H7 (cell line): ENCODE measurements around the gene NOP14. TPM values are rescaled to one million over a fixed set of nuclear protein-coding genes. Genes with fewer than 3 reads are reported as not detected.
A peak's percentile ranks its signal among the peaks of the same experiment; 100 is the strongest.
"Not testable (repeated sequence)": the region's sequence is repeated elsewhere in the genome, so short reads cannot be mapped to it uniquely, and the experiment has no call there.

Experiments used
- DNase-seq: peaks from one replicate; pipeline ENCODE4 v3.0.0; 2012
- H3K27me3 ChIP-seq: 2 replicates; pipeline ENCODE4 v1.6.0; 2011; ENCODE audit warnings: mild to moderate bottlenecking, low read length; ENCODE audit not compliant: control insufficient read depth, insufficient read depth
- H3K36me3 ChIP-seq: replicated peaks from 2 replicates; pipeline ENCODE4 v1.5.1; 2011; ENCODE audit warnings: low read length; ENCODE audit not compliant: control insufficient read depth, insufficient read depth
- H3K4me3 ChIP-seq: 2 replicates; pipeline ENCODE4 v1.5.1; 2011; ENCODE audit warnings: low read depth, mild to moderate bottlenecking, control low read depth, low read length, moderate library complexity; ENCODE audit not compliant: insufficient read depth
- total RNA-seq: library from RNA; depleted of rRNA; stranded (reverse); fragments of >200 nt; shearing (Covaris generic); gene quantifications from 2 replicates; pipeline ENCODE4 v1.2.3, GENCODE V29; 2014; rRNA removed

The NOP14 gene
- total RNA-seq, result 17.3 and 19.2 TPM in 2 replicates

DNA sequence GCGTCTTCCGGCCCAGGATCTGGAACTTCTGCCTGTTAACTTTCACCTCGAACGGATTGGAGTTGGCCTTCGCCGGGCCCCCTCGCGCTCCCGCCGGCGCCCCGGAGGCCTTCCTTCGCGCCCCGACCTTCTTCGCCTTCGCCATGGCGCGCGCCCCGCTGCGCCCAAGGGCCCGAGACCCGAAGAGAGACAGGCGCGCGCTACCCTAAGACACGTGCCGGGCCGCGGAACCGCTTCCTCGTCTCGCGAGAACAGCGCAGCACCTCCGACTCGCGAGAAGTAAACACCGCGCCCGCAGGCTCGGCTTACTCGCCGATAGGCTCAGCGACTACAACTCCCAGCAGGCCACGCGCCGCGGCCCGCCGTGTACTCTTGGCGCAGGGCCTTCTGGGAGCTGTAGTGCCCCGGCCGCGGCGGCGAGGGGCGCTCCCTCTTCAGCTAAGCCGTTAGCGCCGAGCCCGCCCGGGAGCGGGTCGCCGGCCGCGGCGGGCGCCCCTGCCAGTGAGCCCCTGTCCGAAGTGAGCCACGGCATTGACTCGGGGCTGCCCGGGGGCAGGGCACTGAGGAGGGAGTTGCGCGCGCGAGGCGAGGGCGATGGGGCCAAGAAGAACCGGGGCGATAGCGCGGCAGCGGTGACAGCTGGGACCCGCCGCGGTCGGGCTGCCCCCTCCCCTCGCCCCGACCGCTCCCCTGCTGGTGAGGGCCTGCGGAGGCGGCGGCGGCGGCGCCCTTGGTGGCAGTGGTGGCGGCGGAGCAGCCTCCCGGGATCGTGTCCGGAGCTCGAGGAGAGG lies at the start of gene NOP14, which contains the start of gene GRK4:
Gene NOP14, minus strand, starts transcription at position 232 of the 791 bp plus-strand sequence. Its CDS starts 87 bp downstream, at position 145.
Gene GRK4, plus strand, starts transcription at position 397 of the 791 bp plus-strand sequence. CDS start 500 bp downstream, outside the sequence.
- DNase-seq, result peak; percentile 96
- peak within 1 kb of the TSS; percentile 75 for H3K4me3 ChIP-seq

DNA sequence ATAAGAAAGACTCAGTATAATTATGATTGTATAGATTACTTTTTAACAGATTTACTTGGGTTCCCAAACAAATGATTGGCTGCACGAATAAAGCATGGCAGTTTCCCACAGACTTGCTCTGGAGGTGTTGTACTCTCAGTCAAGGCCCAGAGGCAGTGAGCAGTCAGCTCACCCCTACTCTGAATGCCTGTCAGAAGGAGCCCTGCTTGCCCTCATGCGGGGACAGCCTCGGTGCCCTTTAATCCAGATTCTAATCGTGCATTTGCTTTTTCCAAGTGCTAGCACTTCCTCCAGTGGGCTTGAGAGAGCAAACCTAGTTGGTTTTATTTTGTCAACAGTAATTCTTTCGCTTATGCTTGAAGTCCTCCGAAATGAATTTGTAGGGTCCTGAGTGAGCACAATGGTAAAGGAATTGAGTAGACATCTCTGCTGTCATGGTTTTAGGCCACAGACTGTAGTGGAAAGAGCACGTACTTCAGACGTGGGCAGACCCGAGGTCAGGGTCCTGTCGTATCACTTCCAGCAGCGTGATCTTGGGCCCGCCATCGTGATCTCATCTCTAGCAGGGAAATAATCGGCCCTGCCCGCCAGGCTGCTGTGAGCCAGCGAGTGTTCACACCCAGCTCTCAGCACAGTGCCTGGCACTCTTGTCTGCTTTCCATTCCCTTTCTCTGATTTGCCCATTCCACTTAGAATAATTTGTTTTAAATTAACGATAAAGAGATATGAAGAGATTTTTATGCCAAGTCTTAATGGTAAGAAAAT lies 48.4 kb upstream of the NOP14 start:
- no peak for DNase-seq
- H3K4me3 ChIP-seq, result no peak overlapping the region
- H3K27me3 ChIP-seq, result no peaks in the 10 kb centered on the region
- H3K36me3 ChIP-seq, result no peaks in the 10 kb centered on the region

More for the DNA sequence above, at the start of gene NOP14, which contains the start of gene GRK4:
- Histone ChIP-seq H3K36me3 (no peaks in the 10 kb centered on the region), H3K27me3 (peaks cover 7% of the 10 kb centered on the region)

DNA sequence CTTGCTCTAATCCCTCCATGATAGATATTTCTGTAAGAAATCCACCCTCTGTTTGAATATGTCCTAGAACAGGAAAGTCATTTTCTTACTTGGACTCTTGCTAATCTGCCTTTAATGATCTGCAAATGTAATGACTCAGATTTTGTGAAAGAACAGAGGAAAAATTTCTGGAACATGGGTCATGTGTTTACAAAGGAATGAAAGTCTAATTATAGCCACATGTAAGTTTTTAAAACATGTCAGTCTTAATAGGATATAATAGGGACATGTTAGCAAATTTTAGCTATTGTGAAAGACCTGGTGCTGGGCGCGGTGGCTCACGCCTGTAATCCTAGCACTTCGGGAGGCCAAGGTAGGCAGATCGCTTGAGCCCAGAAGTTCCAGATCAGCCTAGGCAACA lies 47.8 kb upstream of the NOP14 start:
- no peak for DNase-seq
- Histone ChIP-seq H3K4me3 (no peak overlapping the region), H3K27me3 (no peaks in the 10 kb centered on the region), H3K36me3 (no peaks in the 10 kb centered on the region)

DNA sequence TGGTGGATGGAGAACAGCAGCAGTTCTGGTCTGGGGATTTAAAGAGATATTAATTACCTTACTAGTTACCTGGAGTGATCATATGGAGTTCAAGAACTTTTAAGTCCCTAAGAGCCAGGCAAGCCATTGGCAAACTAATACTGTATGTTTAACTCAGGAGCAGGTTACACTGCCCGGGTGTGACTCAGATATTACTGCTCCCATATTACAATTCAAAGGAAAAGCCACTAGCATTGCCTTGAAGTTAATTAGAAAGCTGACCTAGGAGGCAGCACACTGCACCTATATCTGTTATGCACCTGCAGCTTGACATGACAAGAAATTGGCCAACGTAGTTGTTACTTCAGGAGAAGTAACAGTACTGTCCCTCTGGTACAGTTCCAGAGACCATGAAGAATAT lies 47.4 kb upstream of the NOP14 start:
- H3K4me3 ChIP-seq, result no peak overlapping the region
- no peaks in the 10 kb centered on the region for H3K27me3 ChIP-seq
- DNase-seq, result no peak
- no peaks in the 10 kb centered on the region for H3K36me3 ChIP-seq

DNA sequence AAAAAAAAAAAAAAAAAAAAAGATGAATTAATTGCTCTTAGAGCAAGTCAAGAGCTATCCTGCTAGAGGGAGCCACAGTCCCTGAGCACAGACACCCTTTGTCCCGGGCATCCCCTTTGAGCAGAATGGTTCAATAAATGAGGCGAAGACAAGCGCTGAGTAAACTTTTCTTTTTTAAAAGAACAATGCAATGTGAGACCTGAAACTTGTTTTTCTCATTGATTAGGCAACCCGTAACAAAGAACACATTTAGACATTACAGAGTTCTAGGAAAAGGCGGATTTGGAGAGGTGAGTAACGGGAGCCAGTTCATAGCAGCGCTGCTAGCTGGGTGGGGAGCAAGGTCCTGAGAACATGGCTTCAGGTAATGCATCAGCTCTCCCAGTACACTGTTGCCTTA lies 46.2 kb upstream of the NOP14 start:
- Histone ChIP-seq H3K4me3 (no peak overlapping the region), H3K27me3 (no peaks in the 10 kb centered on the region), H3K36me3 (no peaks in the 10 kb centered on the region)
- DNase-seq, result peak; percentile 74

DNA sequence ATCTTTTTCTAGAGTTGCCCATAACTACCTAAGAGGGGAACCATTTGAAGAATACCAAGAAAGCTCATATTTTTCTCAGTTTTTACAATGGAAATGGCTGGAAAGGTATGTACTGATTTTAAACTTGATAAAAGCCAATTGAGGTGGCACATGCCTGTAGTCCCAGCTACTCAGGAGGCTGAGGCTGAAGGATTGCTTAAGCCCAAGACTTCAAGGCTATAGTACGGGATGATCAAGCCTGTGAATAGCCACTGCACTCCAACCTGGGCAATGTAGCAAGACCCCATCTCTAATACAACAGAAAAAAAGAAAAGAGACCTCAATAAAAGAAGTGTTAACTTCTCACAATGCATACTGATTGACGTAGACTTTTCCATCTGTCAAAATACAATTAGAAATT lies 44.5 kb upstream of the NOP14 start:
- no peak for DNase-seq
- Histone ChIP-seq H3K27me3 (no peaks in the 10 kb centered on the region), H3K4me3 (no peak overlapping the region), H3K36me3 (no peaks in the 10 kb centered on the region)

DNA sequence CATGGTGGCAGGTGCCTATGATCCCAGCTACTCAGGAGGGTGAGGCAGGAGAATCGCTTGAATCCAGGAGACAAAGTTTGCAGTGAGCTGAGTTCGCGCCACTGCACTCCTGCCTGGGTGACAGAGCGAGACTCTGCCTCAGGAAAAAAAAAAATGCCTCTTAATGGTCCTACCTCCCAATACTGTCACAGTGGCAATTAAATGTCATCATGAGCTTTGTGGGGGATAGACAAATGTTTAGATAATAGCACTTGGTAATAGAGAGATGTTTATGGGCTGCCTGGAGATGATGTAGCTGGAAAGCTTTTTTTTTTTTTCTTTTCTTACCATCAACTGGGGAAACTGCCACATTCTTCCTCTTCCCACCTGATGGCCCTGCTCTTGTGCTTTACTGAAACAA lies 33.2 kb upstream of the NOP14 start:
- no peak for DNase-seq
- Histone ChIP-seq H3K4me3 (no peak overlapping the region), H3K36me3 (no peaks in the 10 kb centered on the region), H3K27me3 (no peaks in the 10 kb centered on the region)

DNA sequence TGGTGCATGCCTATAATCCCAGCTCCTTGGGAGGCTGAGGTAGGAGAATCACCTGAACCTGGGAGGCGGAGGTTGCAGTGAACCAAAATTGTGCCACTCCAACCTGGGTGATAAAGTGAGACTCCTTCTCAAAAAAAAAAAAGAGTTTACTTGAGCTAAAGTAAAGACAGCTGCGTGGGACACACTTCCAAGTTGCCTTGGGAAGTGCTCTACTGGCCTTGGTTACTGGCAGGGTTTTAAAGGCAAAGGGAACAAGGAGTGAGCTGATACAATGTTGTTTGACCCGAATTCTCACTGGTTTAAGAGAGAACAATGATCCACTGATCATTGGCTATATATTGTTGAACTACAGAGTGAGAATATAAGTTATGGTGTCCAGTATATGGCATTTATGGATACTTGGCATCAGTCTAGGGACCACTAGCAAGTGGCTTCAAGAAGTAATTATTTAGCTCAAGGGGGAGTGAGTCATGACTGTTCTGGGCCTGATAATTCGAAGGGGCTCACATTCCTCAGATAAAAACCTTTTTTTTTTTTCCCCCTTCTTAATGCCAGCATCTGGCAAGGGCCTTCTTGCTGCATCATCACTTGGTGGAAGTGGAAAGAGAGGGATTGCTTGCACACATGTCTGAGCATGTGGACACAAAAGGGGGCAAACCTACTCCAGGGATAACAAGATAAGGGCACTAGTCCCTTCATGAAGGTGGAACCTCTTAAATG lies 32.5 kb upstream of the NOP14 start:
- no peaks in the 10 kb centered on the region for H3K27me3 ChIP-seq
- H3K4me3 ChIP-seq, result no peak overlapping the region
- DNase-seq, result no peak
- H3K36me3 ChIP-seq, result no peaks in the 10 kb centered on the region

DNA sequence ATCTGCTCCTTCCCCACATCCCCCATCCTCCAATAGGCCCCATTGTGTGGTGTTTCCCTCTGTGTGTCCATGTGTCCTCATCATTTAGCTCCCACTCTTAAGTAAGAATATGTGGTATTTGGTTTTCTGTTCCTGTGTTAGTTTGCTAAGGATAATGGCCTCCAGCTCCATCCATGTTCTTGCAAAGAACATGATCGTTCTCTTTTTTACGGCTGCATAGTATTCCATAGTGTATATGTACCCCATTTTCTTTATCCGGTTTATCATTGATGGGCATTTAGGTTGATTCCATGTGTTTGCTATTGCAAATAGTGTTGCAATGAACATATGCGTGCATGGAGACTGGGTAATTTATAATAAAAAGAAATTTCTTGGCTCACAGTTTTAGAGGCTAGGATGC lies 31.7 kb upstream of the NOP14 start:
- no peak for DNase-seq
- H3K36me3 ChIP-seq, result no peaks in the 10 kb centered on the region
- H3K4me3 ChIP-seq, result no peak overlapping the region
- H3K27me3 ChIP-seq, result no peaks in the 10 kb centered on the region

DNA sequence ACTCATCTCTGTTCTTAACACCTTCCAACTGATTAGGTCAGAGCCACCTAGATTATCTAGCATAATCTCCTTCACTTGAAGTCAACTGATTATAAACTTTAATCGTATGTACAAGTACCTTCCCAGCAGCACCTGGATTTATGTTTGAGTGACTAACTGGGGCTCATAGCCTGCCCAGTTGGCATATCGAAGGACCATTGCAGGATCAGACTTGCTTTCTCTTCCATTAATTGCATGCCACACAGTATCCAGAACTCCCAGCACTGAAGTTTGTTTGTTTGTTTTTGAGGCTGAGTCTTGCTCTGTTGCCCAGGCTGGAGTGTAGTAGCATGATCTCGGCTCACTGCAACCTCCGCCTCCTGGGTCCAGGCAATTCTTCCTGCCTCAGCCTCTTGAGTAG lies 28.0 kb upstream of the NOP14 start:
- no peak for DNase-seq
- Histone ChIP-seq H3K27me3 (no peaks in the 10 kb centered on the region), H3K36me3 (no peaks in the 10 kb centered on the region), H3K4me3 (no peak overlapping the region)

DNA sequence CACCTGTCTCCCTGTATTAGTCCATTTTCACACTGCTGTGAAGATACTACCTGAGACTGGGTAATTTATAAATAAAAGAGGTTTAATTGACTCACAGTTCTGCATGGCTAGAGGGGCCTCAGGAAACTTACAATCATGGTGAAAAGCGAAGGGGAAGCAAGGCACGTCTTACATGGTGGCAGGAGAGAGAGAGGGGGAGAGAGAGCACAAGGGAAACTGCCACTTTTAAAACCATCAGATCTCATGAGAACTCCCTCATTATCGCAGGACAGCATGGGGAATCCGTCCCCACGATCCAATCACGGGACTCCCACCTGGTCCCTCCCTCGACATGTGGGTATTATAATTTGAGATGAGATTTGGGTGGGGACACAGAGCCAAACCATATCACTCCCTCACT lies 20.5 kb upstream of the NOP14 start:
- DNase-seq, H3K27me3 ChIP-seq, H3K4me3 ChIP-seq, H3K36me3 ChIP-seq: not testable (repeated sequence)

DNA sequence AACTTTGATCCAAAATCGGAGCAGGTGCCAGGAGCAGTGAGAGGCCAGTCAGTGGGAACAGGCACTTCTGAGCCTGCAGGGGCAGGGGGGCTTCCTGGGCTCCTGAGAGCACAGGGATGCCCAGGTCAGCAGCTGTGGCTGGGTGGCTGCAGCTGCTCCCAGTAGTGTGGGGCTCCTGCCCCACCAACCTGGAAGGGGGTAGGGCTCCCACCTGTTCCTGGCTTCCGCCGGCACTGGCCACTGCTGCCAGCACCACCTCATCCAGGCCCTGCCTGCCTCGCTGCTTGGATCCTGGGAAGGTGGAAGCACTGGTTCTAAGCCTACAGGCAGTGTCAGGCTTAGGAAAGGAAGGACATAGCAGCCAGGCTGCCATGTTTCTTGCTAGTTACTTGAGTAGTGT lies 18.8 kb upstream of the NOP14 start:
- no peaks in the 10 kb centered on the region for H3K27me3 ChIP-seq
- no peak for DNase-seq
- H3K36me3 ChIP-seq, result no peaks in the 10 kb centered on the region
- no peak overlapping the region for H3K4me3 ChIP-seq

DNA sequence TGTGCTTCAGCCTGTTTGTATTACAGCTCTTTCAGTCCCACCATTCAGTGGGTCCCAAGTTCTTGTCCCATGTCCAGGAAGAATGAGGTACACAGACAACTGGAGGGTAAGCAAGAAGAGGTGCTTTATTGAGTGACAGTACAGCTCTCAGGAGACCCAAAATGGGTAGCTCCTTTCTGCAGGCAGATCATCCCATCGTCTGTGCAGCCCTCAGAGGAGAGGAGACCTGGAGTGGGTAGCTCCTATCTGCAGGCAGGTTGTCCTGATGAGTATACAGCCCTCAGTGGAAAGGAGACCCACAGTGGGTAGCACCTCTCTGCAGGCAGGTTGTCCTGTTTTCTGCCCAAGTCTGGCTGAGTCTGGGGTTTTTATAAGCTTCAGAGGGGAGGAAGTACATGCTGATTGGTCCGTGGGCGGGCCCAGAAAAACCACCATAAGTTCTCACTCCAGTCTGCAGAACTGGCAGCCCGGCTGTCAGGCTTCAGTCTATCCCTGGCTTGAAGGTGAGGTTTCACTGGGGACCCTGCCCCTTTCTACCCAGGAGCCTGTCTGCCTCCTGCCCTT lies 18.1 kb upstream of the NOP14 start:
- DNase-seq, result no peak
- Histone ChIP-seq H3K27me3 (no peaks in the 10 kb centered on the region), H3K36me3 (no peaks in the 10 kb centered on the region), H3K4me3 (no peak overlapping the region)
